Femur (tissue), 1 donor: ENCODE results near the gene KRT74.

Source experiments
- DNase-seq: peaks from one replicate; pipeline ENCODE4 v3.0.0-alpha.2; 2017

Gene KRT74

DNA sequence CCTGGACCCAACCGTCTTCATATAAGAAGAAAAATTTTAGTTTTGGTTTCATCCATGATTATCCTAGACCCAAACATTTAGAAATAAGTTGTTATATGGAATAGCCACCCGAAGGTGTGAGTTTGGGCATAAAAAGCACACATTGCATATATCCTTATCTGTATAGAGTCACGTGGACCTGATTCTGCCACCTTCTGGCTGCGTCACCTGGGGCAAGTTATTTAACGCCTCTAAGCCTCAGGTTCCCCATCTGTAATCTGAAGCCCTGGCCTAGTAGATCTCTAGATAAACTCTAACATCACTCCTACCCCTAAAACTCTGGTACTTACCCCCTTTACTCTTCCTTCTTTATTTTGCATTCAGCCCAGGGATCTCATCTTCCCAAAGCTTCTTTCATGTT is 39.2 kb downstream of the KRT74 start:
- DNase-seq = no peak

DNA sequence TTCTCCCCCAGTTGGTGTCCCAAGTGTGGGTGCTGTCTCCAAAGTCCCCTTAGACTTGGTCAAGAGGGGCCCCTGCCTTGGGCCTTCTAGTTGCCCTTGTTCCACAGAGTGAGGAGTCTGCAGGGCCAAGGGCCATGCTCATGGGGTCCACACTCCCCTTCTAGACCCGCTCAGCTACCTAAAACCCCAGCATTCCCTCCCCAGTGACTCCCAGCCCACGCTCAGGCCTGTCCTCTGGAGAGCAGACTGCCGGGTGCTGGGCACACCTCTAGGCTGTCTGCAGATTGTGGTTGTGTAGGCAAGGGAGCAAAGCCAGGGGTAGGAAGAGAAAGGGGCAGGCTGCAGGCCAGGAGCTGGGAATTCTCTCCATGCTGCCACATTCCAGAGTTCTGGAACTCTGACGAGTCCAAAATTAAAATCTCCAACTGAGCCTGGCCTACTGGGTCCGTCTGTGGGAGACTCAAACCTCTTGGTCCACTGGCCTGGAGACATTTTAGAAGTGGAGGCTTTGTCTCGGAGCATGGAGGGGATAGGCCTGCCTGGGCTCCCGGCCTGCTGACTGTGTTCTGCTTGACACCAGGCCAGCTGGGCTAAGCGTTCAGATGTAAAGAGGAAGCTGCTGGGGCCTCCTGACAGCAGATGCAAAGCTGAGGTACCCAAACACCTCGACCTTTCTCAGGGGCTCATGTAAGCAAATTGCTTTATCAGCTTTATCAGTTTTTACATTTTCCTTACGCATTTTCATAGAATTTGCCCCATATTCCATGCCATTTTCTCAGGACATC is 39.8 kb downstream of the KRT74 start:
- DNase-seq = no peak

DNA sequence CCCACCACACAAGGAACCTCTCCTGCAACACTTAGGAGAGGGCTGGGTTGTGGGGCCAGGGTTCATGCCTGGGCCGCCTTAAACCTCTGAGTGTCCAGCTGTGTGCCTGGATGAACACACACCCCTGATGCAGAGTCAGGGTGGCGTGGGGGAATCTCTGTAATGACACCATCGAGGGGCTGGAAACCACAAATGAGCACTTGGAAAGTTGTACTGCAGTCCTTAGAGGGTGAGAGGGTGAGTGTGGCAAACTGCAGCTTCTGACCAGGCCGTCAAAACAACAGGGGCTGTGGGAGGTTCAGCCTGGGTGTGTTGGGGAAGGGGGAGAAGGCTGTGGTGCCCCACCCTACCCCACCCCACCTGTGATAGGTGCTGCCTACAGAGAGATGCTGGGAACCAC is 41.0 kb downstream of the KRT74 start:
- no peak for DNase-seq

GRCh38 chr12:52531566-52532300 is 41.9 kb downstream of the KRT74 start:
- no peak for DNase-seq

GRCh38 chr12:52530905-52531304 is 42.7 kb downstream of the KRT74 start:
- no peak for DNase-seq

DNA sequence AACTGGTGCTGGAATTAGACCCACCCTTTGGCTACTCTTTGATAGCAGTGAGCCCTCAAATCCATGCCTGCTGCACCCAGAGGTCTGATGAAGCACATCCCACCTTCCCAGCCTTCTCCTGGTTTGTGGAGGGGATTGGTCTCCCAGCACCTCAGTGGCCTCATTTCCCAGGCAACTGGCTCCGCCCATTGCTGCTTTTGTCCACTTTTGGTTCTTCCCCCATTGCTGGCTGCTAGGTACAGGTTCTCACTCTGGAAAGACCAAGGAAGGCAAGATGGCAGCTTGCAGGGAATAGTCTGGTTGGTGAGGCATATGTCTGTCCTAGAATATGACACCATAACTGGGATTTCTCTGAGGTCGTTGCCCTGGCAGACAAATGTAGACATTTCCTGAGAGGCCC is 43.3 kb downstream of the KRT74 start:
- no peak for DNase-seq

DNA sequence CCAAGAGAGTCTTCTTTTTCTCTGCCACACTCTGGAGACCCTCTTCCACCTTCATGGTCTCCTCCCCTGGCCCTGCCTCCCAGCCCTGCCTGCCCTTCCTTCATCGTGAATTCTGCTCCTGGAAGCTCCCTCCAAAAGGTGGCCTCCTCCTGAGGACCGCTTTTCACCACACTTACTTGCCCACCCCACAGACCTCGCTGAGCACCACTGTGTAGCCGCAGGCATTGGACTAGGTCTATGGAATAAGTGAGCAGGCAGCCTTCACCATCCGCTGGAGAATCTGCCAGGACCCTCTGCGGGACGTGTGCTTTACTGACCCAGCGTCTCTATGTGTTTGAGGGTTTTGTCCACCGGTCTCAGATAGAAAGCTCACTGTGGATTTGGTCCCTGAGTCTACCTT is 43.8 kb downstream of the KRT74 start:
- DNase-seq = no peak

DNA sequence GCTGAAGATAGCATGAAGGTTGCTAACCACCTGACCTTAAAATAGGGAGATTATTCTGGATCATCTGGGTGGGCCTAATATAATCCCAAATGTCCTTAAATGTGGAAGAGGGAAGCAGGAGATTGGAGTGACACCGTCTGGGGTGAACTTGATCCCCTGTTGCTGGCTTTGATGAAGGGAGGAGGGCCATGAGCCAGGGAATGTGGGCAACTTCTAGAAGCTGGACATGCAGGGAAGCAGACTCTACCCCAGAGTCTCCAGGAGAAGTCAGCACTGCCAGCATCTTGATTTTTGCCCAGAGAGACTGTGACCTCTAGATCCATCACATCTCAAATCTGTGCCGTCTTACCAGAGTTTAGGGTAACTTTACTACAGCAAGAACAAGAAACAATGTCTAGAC is 44.2 kb downstream of the KRT74 start:
- DNase-seq = no peak

- DNase-seq = peak; percentile 15
Measured at GRCh38 chr12:52528641-52529143, 45.0 kb downstream of the KRT74 start.

DNA sequence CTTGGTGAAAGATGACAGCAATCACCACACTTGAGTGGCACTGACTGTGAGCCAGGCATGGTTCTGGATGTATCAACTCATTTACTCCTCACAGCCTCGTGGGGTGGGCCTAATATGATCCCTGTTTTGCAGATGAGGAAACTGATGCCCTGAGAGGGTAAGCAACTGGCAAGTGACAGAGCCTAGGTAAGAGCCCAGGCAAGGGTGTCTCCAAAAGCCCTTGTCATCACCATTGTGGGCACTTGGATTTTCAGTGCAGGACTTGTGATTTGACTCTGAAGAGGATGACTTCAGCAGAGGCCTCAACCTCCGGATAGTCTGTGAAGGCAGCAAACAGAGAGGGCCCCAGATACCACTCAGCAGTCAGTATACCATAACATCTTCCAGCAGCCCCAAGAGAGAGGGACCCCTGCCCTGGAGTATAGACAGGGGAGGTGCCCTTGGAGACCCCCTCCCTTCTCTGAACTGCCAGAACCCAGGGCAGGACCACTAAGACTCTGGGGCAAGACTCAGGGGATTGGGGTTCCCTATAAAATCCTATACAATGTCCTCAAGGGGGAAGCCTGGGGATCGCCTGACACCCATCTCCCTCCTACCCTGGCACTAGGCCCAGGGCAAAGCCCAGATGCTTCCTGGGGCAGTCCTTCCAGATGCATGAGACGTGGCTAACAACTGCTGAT is 46.4 kb downstream of the KRT74 start:
- DNase-seq = peak; percentile 1

DNA sequence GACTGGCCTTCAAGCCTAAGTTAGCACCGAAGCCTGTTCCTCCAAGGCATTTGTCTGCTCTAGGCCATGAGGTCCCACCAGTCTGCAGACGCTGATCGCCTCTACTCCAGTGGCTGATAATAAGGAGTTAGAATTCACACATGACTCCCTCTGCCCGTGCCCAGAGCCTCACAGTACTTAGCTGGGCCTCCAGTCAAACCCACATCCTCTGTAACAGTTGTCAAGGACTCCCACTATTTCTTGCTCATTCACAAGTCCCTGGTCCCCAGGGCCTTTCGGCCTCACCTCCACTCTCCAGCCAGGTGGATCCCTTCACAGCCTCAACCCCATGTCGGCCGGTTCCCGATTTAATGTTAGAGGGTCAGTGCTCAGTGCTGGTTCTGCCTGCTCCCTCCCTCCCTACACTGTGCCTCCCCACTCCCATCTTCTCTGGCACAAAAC is 47.1 kb downstream of the KRT74 start:
- peak; percentile 10 for DNase-seq

- peak; percentile 8 for DNase-seq
Measured at GRCh38 chr12:52525661-52526499, 47.8 kb downstream of the KRT74 start.

DNA sequence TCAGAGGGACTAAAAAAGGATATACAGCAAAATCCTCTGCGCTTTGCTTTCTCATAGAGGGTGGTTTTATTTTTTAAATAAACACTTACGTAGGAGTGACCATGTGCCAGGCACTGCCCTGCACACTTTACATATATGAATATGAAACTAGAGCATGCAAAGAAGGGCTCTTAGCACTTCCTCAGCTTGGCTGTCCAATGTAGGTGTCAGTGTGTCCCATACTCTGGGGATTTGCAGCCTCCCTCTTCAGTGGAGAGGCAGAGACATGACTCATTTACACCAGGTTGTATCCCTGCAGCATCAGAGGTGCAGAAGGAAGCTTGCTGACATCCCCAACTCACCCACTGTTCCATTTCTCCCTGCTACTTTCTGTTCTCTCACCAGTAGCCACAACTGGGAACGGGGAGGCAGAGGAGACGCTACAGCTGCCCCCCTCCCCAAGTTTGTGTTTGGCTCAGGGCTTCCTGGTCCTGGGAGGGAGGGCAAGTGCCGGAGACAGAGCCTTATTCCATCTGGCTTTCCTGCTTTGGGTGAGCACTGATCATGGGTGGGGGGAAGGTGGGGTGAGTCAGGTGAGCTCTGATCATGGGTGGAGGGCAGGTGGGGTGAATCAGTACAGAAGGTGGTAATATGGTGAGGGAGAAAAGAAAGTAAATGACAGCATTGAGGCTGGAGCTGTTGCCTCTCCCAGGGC is 48.6 kb downstream of the KRT74 start:
- no peak for DNase-seq

GRCh38 chr12:52524241-52524897 is 49.3 kb downstream of the KRT74 start:
- peak; percentile 38 for DNase-seq

DNA sequence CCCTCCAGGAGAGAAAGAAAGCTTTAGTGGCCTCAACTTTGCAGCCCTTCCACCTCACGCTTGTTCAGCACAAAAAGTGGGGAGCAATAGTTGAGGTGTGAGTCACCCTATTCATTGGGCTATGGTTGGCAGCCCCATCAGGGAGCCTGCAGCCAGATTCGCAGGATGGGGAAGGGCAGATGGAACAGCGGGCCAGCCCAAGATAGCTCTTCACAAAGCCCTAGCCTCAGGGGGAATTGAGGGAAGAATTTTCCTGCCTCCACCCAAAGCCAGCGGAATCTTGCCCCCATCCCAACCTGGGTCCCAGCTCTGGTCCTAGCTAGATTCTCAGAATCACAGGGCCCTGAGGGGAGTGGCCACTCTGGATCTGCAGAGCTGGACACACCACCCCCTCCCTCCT is 49.8 kb downstream of the KRT74 start:
- DNase-seq = no peak

DNA sequence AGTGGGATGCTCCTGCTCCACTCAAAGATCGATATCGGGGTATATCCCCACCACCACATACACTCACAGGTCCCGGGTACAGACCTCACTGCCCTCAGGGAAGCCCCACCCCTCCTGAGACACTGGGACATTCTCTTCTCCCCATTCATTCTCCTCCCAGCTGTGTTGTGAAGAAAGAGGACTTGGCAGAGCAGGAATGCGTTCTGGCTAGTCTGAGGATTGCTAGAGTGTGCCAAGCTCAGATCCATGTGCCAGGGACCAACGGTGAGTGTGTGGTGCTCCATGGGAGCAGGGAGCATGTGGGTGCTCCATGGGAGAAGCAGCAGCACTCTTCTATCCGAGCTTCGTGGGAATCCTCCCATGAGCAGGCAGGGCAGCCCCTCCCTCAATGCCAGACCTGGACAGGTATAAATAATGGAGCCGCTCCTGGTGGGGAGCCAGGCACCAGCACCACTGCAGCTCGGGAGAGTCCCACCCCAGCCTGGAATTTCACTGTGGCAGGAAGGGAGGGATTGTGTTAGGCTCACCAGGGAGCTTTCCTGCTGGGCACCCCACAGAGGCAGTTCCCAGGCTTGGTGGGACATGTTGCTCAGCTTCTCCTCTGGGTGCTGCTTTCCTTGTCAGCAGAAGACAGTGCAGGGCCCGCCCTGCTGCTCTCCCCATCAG is 51.2 kb downstream of the KRT74 start:
- no peak for DNase-seq

- peak; percentile 43 for DNase-seq
Measured at GRCh38 chr12:52521568-52522266, 51.9 kb downstream of the KRT74 start.

GRCh38 chr12:52521175-52521567 is 52.5 kb downstream of the KRT74 start:
- peak; percentile 31 for DNase-seq

GRCh38 chr12:52519826-52520662 is 53.6 kb downstream of the KRT74 start, which contains the start of gene KRT5:
KRT5 (minus strand) TSS chr12:52520394; CDS start chr12:52520296, 98 bp downstream.
- no peak for DNase-seq
